CD8-positive, alpha-beta memory T cell (primary cell): Measurements from ENCODE around the gene RPLP2. TPM values are rescaled to one million over a fixed set of nuclear protein-coding genes. Genes with fewer than 3 reads are reported as not detected.

Experiments
- CTCF ChIA-PET: fragments of 350-600 bp; sonication (Branson Sonifier 250); formaldehyde crosslinking; loops from one replicate; lab custom pipeline; 2021; ENCODE audit warnings: antibody characterized with exemption; lab: Charles Lee
- POLR2A ChIA-PET: fragments of 350-600 bp; sonication (Branson Sonifier 250); formaldehyde crosslinking; loops from one replicate; lab custom pipeline; 2021; ENCODE audit warnings: antibody characterized with exemption; lab: Charles Lee
- DNase-seq, 5 donors: peaks; one replicate each; pipeline versions ENCODE4 v3.0.0 to v3.0.0-alpha.2; 2020 to 2022; ENCODE audit warnings: mixed read lengths in 1 of 5
- H3K27ac ChIP-seq: one replicate; pipeline ENCODE4 v1.7.0; 2013; ENCODE audit warnings: low read depth, mild to moderate bottlenecking, low read length, moderate library complexity
- H3K27me3 ChIP-seq: 2 replicates; pipeline ENCODE4 v1.7.0; 2013; ENCODE audit warnings: low read length, mild to moderate bottlenecking; ENCODE audit not compliant: insufficient read depth, poor library complexity, severe bottlenecking
- H3K36me3 ChIP-seq: 2 replicates; pipeline ENCODE4 v1.7.0; 2013; ENCODE audit warnings: mild to moderate bottlenecking, low read length, moderate library complexity; ENCODE audit not compliant: insufficient read depth
- H3K4me1 ChIP-seq: 2 replicates; pipeline ENCODE4 v1.7.0; 2013; ENCODE audit warnings: mild to moderate bottlenecking, low read length, moderate library complexity; ENCODE audit not compliant: insufficient read depth
- H3K4me3 ChIP-seq: 2 replicates; pipeline ENCODE4 v1.7.0; 2013; ENCODE audit warnings: mild to moderate bottlenecking, low read length
- H3K9me3 ChIP-seq: 2 replicates; pipeline ENCODE4 v1.7.0; 2013; ENCODE audit warnings: mild to moderate bottlenecking, low read length
- H3K27ac Mint-ChIP-seq, 8 donors: one replicate each; pipeline ENCODE4 v1.8.0; 2020 to 2021; ENCODE audit warnings: mixed read lengths in 8 of 8, mild to moderate bottlenecking in 6 of 8, inconsistent platforms in 3 of 8, moderate library complexity in 3 of 8
- H3K27me3 Mint-ChIP-seq, 2 donors: one replicate each; pipeline ENCODE4 v1.8.0; 2020 to 2021; ENCODE audit warnings: mixed read lengths in 2 of 2, mild to moderate bottlenecking in 1 of 2, moderate library complexity in 1 of 2
- H3K36me3 Mint-ChIP-seq, 3 donors: one replicate each; pipeline ENCODE4 v1.8.0; 2020 to 2021; ENCODE audit warnings: mixed read lengths in 3 of 3, inconsistent platforms in 1 of 3, mild to moderate bottlenecking in 1 of 3
- H3K4me1 Mint-ChIP-seq, 3 donors: one replicate each; pipeline ENCODE4 v1.8.0; 2020 to 2021; ENCODE audit warnings: mixed read lengths in 3 of 3, inconsistent platforms in 1 of 3, mild to moderate bottlenecking in 1 of 3
- H3K4me3 Mint-ChIP-seq, 7 donors: one replicate each; pipeline ENCODE4 v1.8.0; 2020 to 2021; ENCODE audit warnings: mixed read lengths in 7 of 7, mild to moderate bottlenecking in 6 of 7, moderate library complexity in 4 of 7, inconsistent platforms in 2 of 7
- H3K9me3 Mint-ChIP-seq, 5 donors: one replicate each; pipeline ENCODE4 v1.8.0; 2020 to 2022; ENCODE audit warnings: mixed read lengths in 5 of 5, mild to moderate bottlenecking in 3 of 5, moderate library complexity in 2 of 5, inconsistent platforms in 1 of 5
- polyA plus RNA-seq: library from polyadenylated mRNA; unstranded; fragments of 300-500 nt; fragmentation: Illumina TruSeq; gene quantifications from one replicate; pipeline ENCODE4 v1.2.3, GENCODE V29; 2021
- total RNA-seq, 2 experiments: library from RNA; stranded (reverse); gene quantifications; one replicate each; pipeline ENCODE4 v1.2.3, GENCODE V29; 2021

Gene RPLP2
- total and polyA plus RNA-seq, 3 experiments from 2014 or later: 2,769 to 3,158 (median 2,922) TPM

GRCh38 chr11:787084-787675 lies 22.6 kb upstream of the RPLP2 start:
- H3K36me3 Mint-ChIP-seq: peaks cover 0 to 16% (median 0%) of the 10 kb centered on the region in 3 donors
- H3K27ac ChIP-seq: no peak overlapping the region

GRCh38 chr11:788009-788640 lies 21.6 kb upstream of the RPLP2 start:
- Mint-ChIP-seq H3K36me3 (peaks cover 0 to 17% (median 0%) of the 10 kb centered on the region in 3 donors), H3K27ac (no peak overlapping the region), H3K4me3 (no peak overlapping the region), H3K9me3 (no peaks in the 10 kb centered on the region), H3K27me3 (peaks cover 3% of the 10 kb centered on the region in 2 donors), H3K4me1 (peaks cover 0 to 14% (median 4%) of the 10 kb centered on the region in 3 donors)
- H3K4me3 ChIP-seq: no peak overlapping the region
- no peak for DNase-seq
- H3K27ac ChIP-seq: no peak overlapping the region
- ChIA-PET POLR2A (no interaction called here), CTCF (no interaction called here)
- H3K4me1 ChIP-seq: no peaks in the 10 kb centered on the region
- H3K9me3 ChIP-seq: no peaks in the 10 kb centered on the region
- H3K27me3 ChIP-seq: no peaks in the 10 kb centered on the region
- H3K36me3 ChIP-seq: no peaks in the 10 kb centered on the region

More at GRCh38 chr11:787084-787675, 22.6 kb upstream of the RPLP2 start:
- no peak overlapping the region for H3K4me3 ChIP-seq
- ChIA-PET POLR2A (no interaction called here), CTCF (no interaction called here)
- Mint-ChIP-seq H3K27ac (no peak overlapping the region), H3K9me3 (no peaks in the 10 kb centered on the region), H3K4me3 (peak overlapping the region in 1 of 7 donors; percentile 66), H3K27me3 (peaks cover 3% of the 10 kb centered on the region in 2 donors), H3K4me1 (peaks cover 0 to 14% (median 4%) of the 10 kb centered on the region in 3 donors)
- DNase-seq: no peak
- no peaks in the 10 kb centered on the region for H3K4me1 ChIP-seq
- H3K36me3 ChIP-seq: no peaks in the 10 kb centered on the region
- H3K9me3 ChIP-seq: no peaks in the 10 kb centered on the region
- H3K27me3 ChIP-seq: no peaks in the 10 kb centered on the region

DNA sequence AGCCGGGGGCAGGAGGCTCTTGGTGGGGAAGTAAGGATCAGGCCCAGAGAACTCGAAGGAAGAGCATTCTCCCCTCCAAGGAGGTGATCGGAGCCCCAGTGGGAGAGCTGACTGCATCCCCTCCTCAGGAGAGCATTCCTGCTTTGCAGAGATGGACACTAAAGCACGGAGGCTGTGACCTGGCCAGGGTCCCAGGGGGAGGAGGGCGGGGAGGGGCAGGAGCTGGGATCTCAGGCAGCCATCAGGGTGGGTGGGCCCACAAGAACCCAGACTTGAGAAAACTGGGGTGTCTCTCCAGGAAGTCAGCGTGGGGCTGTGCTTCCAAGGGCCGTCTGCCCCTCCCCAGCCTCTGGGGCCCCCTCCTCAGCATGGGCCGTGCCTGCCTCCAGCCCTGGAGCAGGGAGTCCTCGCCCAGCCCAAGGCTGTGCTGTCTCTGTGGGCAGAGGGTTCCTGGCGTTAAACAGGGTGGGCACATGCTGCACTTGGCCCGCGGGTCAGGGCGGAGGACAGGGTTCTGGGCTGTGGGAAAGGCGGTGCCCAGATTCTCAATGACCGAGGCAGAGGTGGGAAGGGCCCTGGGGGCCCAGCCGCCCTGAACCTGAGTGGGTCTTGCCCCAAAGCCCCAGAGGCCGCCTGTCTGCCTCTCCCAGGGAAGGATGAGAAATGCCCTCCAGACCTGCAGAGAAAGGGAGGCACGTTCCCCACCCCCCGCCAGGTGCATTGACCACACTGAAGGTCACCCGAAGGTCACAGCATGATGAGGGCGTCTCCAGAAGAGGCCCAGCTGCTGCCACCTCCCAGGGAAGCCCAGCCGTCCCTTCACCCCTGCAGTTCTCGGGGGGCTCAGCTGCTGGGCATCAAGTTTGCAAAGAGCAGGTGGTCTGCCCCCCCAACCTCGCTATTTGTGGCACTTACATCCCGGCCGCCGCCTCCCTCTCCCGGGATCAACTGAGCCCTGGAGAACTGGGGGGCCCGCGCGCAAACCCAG lies 20.5 kb upstream of the RPLP2 start:
- no peak overlapping the region for H3K27ac Mint-ChIP-seq
- peaks cover 0 to 18% (median 4%) of the 10 kb centered on the region in 3 donors for H3K4me1 Mint-ChIP-seq
- peaks cover 4% of the 10 kb centered on the region for H3K36me3 ChIP-seq
- no peaks in the 10 kb centered on the region for H3K27me3 ChIP-seq
- H3K27ac ChIP-seq: no peak overlapping the region
- no peaks in the 10 kb centered on the region for H3K9me3 ChIP-seq
- H3K4me1 ChIP-seq: no peaks in the 10 kb centered on the region
- POLR2A ChIA-PET: interaction anchor here (0.6 to 1.1 kb wide), 2 partner anchors 23 to 84 kb away, joined by 3 to 4 read pairs; no protein-coding TSS in a partner anchor
- DNase-seq: no peak
- H3K4me3 ChIP-seq: no peak overlapping the region
- no peaks in the 10 kb centered on the region for H3K9me3 Mint-ChIP-seq
- CTCF ChIA-PET: no interaction called here
- H3K4me3 Mint-ChIP-seq: peak overlapping the region in 1 of 7 donors; percentile 19
- H3K36me3 Mint-ChIP-seq: peaks cover 0 to 24% (median 0%) of the 10 kb centered on the region in 3 donors
- H3K27me3 Mint-ChIP-seq: peaks cover 3% of the 10 kb centered on the region in 2 donors

- Histone ChIP-seq H3K27me3 (no peaks in the 10 kb centered on the region), H3K27ac (no peak within 1 kb of the TSS), H3K9me3 (no peaks in the 10 kb centered on the region), H3K4me1 (peaks cover 4% of the 10 kb centered on the region), H3K36me3 (peaks cover 4% of the 10 kb centered on the region), H3K4me3 (no peak within 1 kb of the TSS)
- no peak for DNase-seq
- Mint-ChIP-seq H3K27ac (peak within 1 kb of the TSS in 1 of 8 donors; percentile 92), H3K36me3 (peaks cover 0 to 23% (median 0%) of the 10 kb centered on the region in 3 donors), H3K9me3 (no peaks in the 10 kb centered on the region), H3K4me3 (peak within 1 kb of the TSS in 2 of 7 donors; percentile 19 to 32), H3K27me3 (peaks cover 3% of the 10 kb centered on the region in 2 donors), H3K4me1 (peaks cover 0 to 20% (median 4%) of the 10 kb centered on the region in 3 donors)
- CTCF ChIA-PET: no interaction called here
- POLR2A ChIA-PET: interaction anchor here (0.6 to 1.1 kb wide), 2 partner anchors 24 to 84 kb away, joined by 3 to 4 read pairs; no protein-coding TSS in a partner anchor
Observed at GRCh38 chr11:789943-790342, 19.8 kb upstream of the RPLP2 start, which contains the start of gene CEND1. TSS of gene CEND1 (minus strand) at chr11:790090. CDS start at chr11:788576, 1,514 bp downstream.

DNA sequence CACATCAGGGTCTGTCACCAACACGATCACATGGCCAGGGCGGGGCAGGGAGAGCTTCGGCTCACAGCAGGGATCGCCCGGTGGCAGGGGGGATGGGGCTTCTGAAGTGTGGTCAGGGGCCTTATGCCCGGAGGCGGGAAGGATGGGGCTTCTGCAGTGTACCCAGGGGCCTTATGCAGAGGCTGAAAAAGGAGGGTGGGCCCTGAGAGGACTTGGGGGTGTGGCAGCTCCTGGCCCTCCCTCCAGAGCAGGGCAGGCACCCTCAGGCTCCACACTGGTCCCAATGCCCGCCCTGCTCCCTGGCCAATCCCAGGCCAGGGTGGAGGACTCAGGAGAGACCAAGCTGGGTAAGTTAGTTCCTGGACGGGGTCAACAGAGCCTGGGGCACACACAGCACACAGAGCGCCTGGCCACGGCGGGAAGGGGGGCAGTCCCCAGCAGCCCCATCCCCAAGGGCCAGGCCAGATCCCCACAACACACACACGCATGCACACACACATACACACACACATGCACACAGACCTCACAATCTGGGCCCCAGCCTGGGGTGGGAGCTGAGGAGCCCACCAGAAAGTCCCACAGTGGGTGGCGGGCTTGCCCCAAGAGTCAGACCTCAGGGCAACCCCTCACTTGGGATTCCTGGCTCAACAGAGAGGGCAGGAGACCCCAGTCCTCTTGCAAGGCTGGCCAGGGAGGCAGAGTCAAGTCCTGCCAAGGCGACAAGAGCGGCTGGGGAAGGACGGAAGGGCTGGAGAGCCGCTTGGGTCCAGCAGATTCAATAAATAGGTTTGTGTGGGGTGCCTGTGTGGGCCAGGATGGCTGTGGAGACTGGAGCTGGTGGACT lies 18.8 kb upstream of the RPLP2 start:
- peaks cover 2 to 18% (median 4%) of the 10 kb centered on the region in 3 donors for H3K4me1 Mint-ChIP-seq
- POLR2A ChIA-PET: interaction anchor here (0.7 kb wide), 1 partner anchor 53 kb away, joined by 14 read pairs; no protein-coding TSS in a partner anchor
- no peak overlapping the region for H3K27ac ChIP-seq

DNA sequence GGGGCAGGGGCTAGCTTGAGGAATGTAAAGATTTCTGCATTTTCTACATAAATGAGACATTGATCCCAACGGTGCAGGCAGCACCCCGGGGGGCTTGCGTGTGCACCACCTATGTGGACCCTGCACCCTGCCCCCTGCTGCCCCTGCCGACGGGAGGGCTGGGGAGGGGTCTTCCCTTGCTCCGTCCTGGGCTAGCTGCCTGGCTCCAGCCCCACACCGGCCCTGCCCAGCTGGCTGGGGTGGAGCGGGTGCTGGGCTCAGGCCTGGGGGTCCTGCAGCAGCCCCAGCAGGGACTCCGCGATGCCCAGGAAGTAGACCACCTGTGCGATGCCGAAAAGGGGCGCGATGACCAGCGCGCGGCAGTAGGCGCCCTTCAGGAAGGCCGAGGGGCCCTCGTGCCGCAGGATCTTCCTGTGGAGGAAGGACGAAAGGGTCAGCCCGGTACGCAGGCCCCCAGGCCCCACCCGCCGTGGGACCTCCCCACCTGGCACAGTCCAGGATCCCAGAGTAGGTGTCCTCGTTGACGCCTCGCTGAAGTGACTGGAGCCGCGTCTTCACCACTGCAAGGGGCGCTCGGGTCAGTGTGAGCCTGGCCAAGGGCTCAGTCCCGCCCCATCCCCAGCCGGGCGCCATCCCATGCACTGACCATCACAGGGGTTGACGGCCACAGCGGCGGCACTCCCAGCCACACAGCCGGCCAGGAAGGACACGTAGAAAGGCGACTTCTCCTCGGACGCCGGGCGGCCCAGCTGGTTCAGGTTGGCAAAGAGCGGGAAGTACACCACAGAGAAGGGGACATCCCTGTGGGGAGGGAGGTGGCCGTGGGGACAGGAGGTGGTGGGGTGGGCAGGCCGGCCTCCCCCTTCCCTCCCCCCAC lies 17.9 kb upstream of the RPLP2 start:
- no peaks in the 10 kb centered on the region for H3K27me3 ChIP-seq
- Mint-ChIP-seq H3K27ac (no peak overlapping the region), H3K4me1 (peaks cover 9 to 24% (median 10%) of the 10 kb centered on the region in 3 donors), H3K27me3 (peaks cover 3% of the 10 kb centered on the region in 2 donors), H3K9me3 (no peaks in the 10 kb centered on the region), H3K36me3 (peaks cover 0 to 23% (median 0%) of the 10 kb centered on the region in 3 donors), H3K4me3 (no peak overlapping the region)
- ChIA-PET POLR2A (no interaction called here), CTCF (no interaction called here)
- peaks cover 21% of the 10 kb centered on the region for H3K4me1 ChIP-seq
- no peak for DNase-seq
- no peaks in the 10 kb centered on the region for H3K9me3 ChIP-seq
- H3K27ac ChIP-seq: no peak overlapping the region
- no peak overlapping the region for H3K4me3 ChIP-seq
- H3K36me3 ChIP-seq: peaks cover 4% of the 10 kb centered on the region

More for the DNA sequence above, 18.8 kb upstream of the RPLP2 start:
- Mint-ChIP-seq H3K9me3 (no peaks in the 10 kb centered on the region), H3K27ac (peak overlapping the region in 1 of 8 donors; percentile 92), H3K36me3 (peaks cover 0 to 22% (median 0%) of the 10 kb centered on the region in 3 donors), H3K4me3 (no peak overlapping the region), H3K27me3 (peaks cover 3% of the 10 kb centered on the region in 2 donors)
- CTCF ChIA-PET: no interaction called here
- peaks cover 14% of the 10 kb centered on the region for H3K4me1 ChIP-seq
- no peak overlapping the region for H3K4me3 ChIP-seq
- no peak for DNase-seq
- H3K27me3 ChIP-seq: no peaks in the 10 kb centered on the region
- H3K36me3 ChIP-seq: peaks cover 4% of the 10 kb centered on the region
- no peaks in the 10 kb centered on the region for H3K9me3 ChIP-seq
